Lung microvascular endothelial cell (primary cell): ENCODE data around the gene NELFA. TPM values are rescaled to one million over a fixed set of nuclear protein-coding genes. Genes with fewer than 3 reads are reported as not detected.

Experiments used
- DNase-seq, 2 donors: peaks; one replicate each; pipeline versions ENCODE4 v3.0.0 to v3.0.0-alpha.2; 2010; ENCODE audit warnings: low read depth in 2 of 2
- total RNA-seq: library from RNA; depleted of rRNA; stranded (reverse); fragments of >200 nt; gene quantifications from 2 replicates; pipeline ENCODE4 v1.2.1, GENCODE V29; 2014

The NELFA gene
- total RNA-seq, 1 donor from 2014 or later: 10.3 TPM

- DNase-seq: peak in 1 of 2 donors; percentile 56
These were observed 41.1 kb downstream of the NELFA start for GRCh38 chr4:1967512-1968149.

- no peak for DNase-seq
These were observed 43.8 kb downstream of the NELFA start for GRCh38 chr4:1964971-1965370.

GRCh38 chr4:1964443-1964842 is 44.3 kb downstream of the NELFA start:
- DNase-seq: no peak

GRCh38 chr4:1962980-1963379 is 45.8 kb downstream of the NELFA start:
- DNase-seq: no peak

GRCh38 chr4:1961563-1961962 is 47.2 kb downstream of the NELFA start:
- DNase-seq: no peak

GRCh38 chr4:1961038-1961437 is 47.7 kb downstream of the NELFA start:
- DNase-seq: no peak

GRCh38 chr4:1960170-1960825 is 48.5 kb downstream of the NELFA start:
- peak in 1 of 2 donors; percentile 32 for DNase-seq

GRCh38 chr4:1959104-1959384 is 49.7 kb downstream of the NELFA start:
- no peak for DNase-seq

- DNase-seq: no peak
These were observed 50.3 kb downstream of the NELFA start for GRCh38 chr4:1958276-1959103.

GRCh38 chr4:1956631-1957030 is 52.1 kb downstream of the NELFA start:
- no peak for DNase-seq

- DNase-seq: no peak
These were observed 55.4 kb downstream of the NELFA start for GRCh38 chr4:1953335-1953734.

- no peak for DNase-seq
These were observed 56.1 kb downstream of the NELFA start for GRCh38 chr4:1952719-1953118.

- no peak for DNase-seq
These were observed 56.6 kb downstream of the NELFA start for GRCh38 chr4:1952058-1952700.

GRCh38 chr4:1950369-1950768 is 58.4 kb downstream of the NELFA start:
- no peak for DNase-seq

- no peak for DNase-seq
These were observed 59.8 kb downstream of the NELFA start for GRCh38 chr4:1948892-1949436.

GRCh38 chr4:1948232-1948631 is 60.5 kb downstream of the NELFA start:
- DNase-seq: no peak

GRCh38 chr4:1945912-1946311 is 62.9 kb downstream of the NELFA start:
- no peak for DNase-seq

- no peak for DNase-seq
These were observed 63.5 kb downstream of the NELFA start for GRCh38 chr4:1945124-1945895.

- no peak for DNase-seq
These were observed 64.8 kb downstream of the NELFA start for GRCh38 chr4:1943928-1944327.

GRCh38 chr4:1940566-1940965 is 68.2 kb downstream of the NELFA start:
- no peak for DNase-seq
